Peyer's patch (tissue), 4 donors: ENCODE data around the gene SMYD3.

Source experiments
- CTCF ChIP-seq, 6 experiments: fragments of 450-650 bp in 4 of 6; fragments of 200-600 bp in 2 of 6; sonication (generic) in 1 of 6; IDR thresholded peaks; one replicate each; pipeline ENCODE4 v1.5.1; 2017 to 2019; ENCODE audit warnings: antibody characterized with exemption in 6 of 6, mild to moderate bottlenecking in 3 of 6, moderate library complexity in 1 of 6
- POLR2A ChIP-seq, 2 donors: fragments of 450-650 bp; IDR thresholded peaks; one replicate each; pipeline ENCODE4 v1.5.1; 2017; ENCODE audit warnings: antibody characterized with exemption in 2 of 2, mild to moderate bottlenecking in 2 of 2, moderate library complexity in 2 of 2

- no peak for TF ChIP-seq CTCF (IDR thresholded peaks at IDR 0.05)
- TF ChIP-seq POLR2A (IDR thresholded peaks at IDR 0.05): no peak
Observed at GRCh38 chr1:246078888-246079252, 428.2 kb downstream of the SMYD3 start.
